HepG2 (cell line): ENCODE measurements around the gene ABCA3. TPM values are rescaled to one million over a fixed set of nuclear protein-coding genes. Genes with fewer than 3 reads are reported as not detected.

ENCODE experiments used
- ATAC-seq: fragments of 200-7000 bp; cut with Tn5 transposase; 3 replicates; pipeline ENCODE4 v1.9.1; 2020; ENCODE audit warnings: mild to moderate bottlenecking, moderate library complexity
- BruUV-seq: library from RNA; stranded (reverse); fragments of 400-500 nt; replicated peaks from 2 replicates; lab custom pipeline; 2021; lab: Mats Ljungman, UMichigan
- CTCF ChIA-PET: fragments of 300-600 bp; formaldehyde crosslinking; extraction: SDS; loops from one replicate; lab custom pipeline; 2021; ENCODE audit warnings: low total read pairs, inconsistent platforms, low intra/inter-chr PET ratio; lab: Yijun Ruan, JAX
- POLR2A ChIA-PET: fragments of 350-600 bp; sonication (Branson Sonifier 250); formaldehyde crosslinking; loops from one replicate; lab custom pipeline; 2020; ENCODE audit warnings: antibody characterized with exemption, inconsistent platforms; lab: Yijun Ruan, JAX
- DNase-seq: peaks from one replicate; pipeline ENCODE4 v3.0.0-alpha.2; 2015; ENCODE audit warnings: low spot score
- FAIRE-seq: peaks from 3 replicates; lab custom pipeline; 2011; peaks lifted over from hg19 to GRCh38; lab: Jason Lieb, UNC
- H2AFZ ChIP-seq: one replicate; pipeline ENCODE4 v1.6.1; 2011; ENCODE audit warnings: low read length, inconsistent platforms
- H3K27ac ChIP-seq: fragments of 300-600 bp; 3 replicates; pipeline ENCODE4 v1.8.0; 2011; ENCODE audit warnings: mixed run types, mild to moderate bottlenecking, mixed read lengths, low read length, inconsistent platforms; ENCODE audit not compliant: insufficient read depth; ENCODE audit errors: extremely low read length
- H3K27me3 ChIP-seq, 2 experiments: fragments of 200-600 bp in 1 of 2; 2 replicates in 1 of 2; 3 replicates in 1 of 2; pipeline versions ENCODE4 v1.6.0 to v1.8.0; 2011; ENCODE audit warnings: low read length in 2 of 2, mild to moderate bottlenecking in 2 of 2, moderate library complexity in 2 of 2, inconsistent platforms in 1 of 2; ENCODE audit not compliant: insufficient read depth in 2 of 2, control insufficient read depth in 1 of 2
- H3K36me3 ChIP-seq, 2 experiments: fragments of 200-600 bp in 1 of 2; replicated peaks in 1 of 2; 2 replicates in 1 of 2; 3 replicates in 1 of 2; pipeline versions ENCODE4 v1.5.1 to v1.8.0; 2011; ENCODE audit warnings: low read length in 2 of 2, inconsistent platforms in 1 of 2; ENCODE audit not compliant: insufficient read depth in 2 of 2, control insufficient read depth in 1 of 2
- H3K4me1 ChIP-seq: 2 replicates; pipeline ENCODE4 v1.5.1; 2012; ENCODE audit warnings: low read length, inconsistent platforms; ENCODE audit not compliant: insufficient read depth
- H3K4me2 ChIP-seq: 2 replicates; pipeline ENCODE4 v1.6.0; 2011; ENCODE audit warnings: low read depth, low read length, inconsistent platforms
- H3K4me3 ChIP-seq, 3 experiments: fragments of 200-600 bp in 1 of 3; sonication (generic), shearing (Covaris generic) in 1 of 3; replicated peaks in 1 of 3; 2 replicates each; pipeline ENCODE4 v1.5.1; 2011 to 2016; ENCODE audit warnings: low read length in 3 of 3, inconsistent platforms in 2 of 3, low read depth in 2 of 3, mild to moderate bottlenecking in 2 of 3, control low read depth in 1 of 3, mixed read lengths in 1 of 3; ENCODE audit not compliant: insufficient read depth in 1 of 3
- H3K79me2 ChIP-seq: one replicate; pipeline ENCODE4 v1.6.1; 2011; ENCODE audit warnings: low read length, inconsistent platforms; ENCODE audit not compliant: insufficient read depth
- H3K9ac ChIP-seq: 2 replicates; pipeline ENCODE4 v1.6.0; 2011; ENCODE audit warnings: mild to moderate bottlenecking, low read depth, low read length, inconsistent platforms; ENCODE audit not compliant: insufficient read depth
- H3K9me3 ChIP-seq: 2 replicates; pipeline ENCODE4 v1.5.1; 2012; ENCODE audit warnings: mild to moderate bottlenecking, low read length
- H4K20me1 ChIP-seq: 2 replicates; pipeline ENCODE4 v1.6.0; 2011; ENCODE audit warnings: inconsistent platforms, mild to moderate bottlenecking, low read length, moderate library complexity; ENCODE audit not compliant: insufficient read depth
- GATAD1 ChIP-seq: IDR thresholded peaks from 2 replicates; pipeline ENCODE4 v1.6.1; 2016; ENCODE audit warnings: missing genetic modification reagents, missing compliant biosample characterization
- HNF4A ChIP-seq: sonication (generic); formaldehyde crosslinking; IDR thresholded peaks from 2 replicates; pipeline ENCODE4 v1.4.0; 2020; ENCODE audit warnings: missing genetic modification reagents
- POGZ ChIP-seq: sonication (generic); formaldehyde crosslinking; IDR thresholded peaks from 2 replicates; pipeline ENCODE4 v1.4.0; 2020; ENCODE audit warnings: mild to moderate bottlenecking, missing genetic modification reagents
- SRSF9 ChIP-seq: fragments of 200-400 bp; formaldehyde crosslinking; IDR thresholded peaks from 2 replicates; pipeline ENCODE4 v1.6.1; 2018; ENCODE audit warnings: borderline replicate concordance, mild to moderate bottlenecking, low read depth, low read length; ENCODE audit not compliant: insufficient read depth, poor library complexity, severe bottlenecking
- ZBTB38 ChIP-seq: sonication (generic); formaldehyde crosslinking; IDR thresholded peaks from 2 replicates; pipeline ENCODE4 v1.5.1; 2020; ENCODE audit warnings: mild to moderate bottlenecking, missing genetic modification reagents
- ZNF136 ChIP-seq: sonication (generic); formaldehyde crosslinking; IDR thresholded peaks from 2 replicates; pipeline ENCODE4 v1.8.1; 2022; ENCODE audit warnings: low read depth, mild to moderate bottlenecking, moderate library complexity, missing genetic modification reagents
- ZNF138 ChIP-seq: sonication (generic); formaldehyde crosslinking; IDR thresholded peaks from 2 replicates; pipeline ENCODE4 v1.5.0; 2020; ENCODE audit warnings: mild to moderate bottlenecking, low read depth, missing genetic modification reagents
- ZNF790 ChIP-seq: sonication (generic); formaldehyde crosslinking; IDR thresholded peaks from 2 replicates; pipeline ENCODE4 v1.8.0; 2022; ENCODE audit warnings: missing genetic modification reagents, mild to moderate bottlenecking, borderline replicate concordance
- WGBS: methylation state at CpG from one replicate; pipeline ENCODE4 v1.1.6; 2017; ENCODE audit warnings: low lambda C conversion rate; 5-methylcytosine and 5-hydroxymethylcytosine counted together
- in situ Hi-C: cut with HindIII; loops from 2 replicates; pipeline ENCODE4 v1.10.0; 2017; ENCODE audit warnings: low pct_unique_long_range_greater_than_20kb; ENCODE audit not compliant: extremely low pct_ligation_motif_present
- intact Hi-C: fragments of 100-400 bp; cut with micrococcal nuclease; formaldehyde crosslinking; loops from one replicate; pipeline ENCODE4 v1.10.0; 2022; ENCODE audit not compliant: unreplicated experiment
- polyA plus RNA-seq, 8 experiments: library from polyadenylated mRNA; depleted of rRNA in 3 of 8; stranded (reverse) in 7 of 8; unstranded in 1 of 8; fragments of >200 nt; fragmentation: Illumina TruSeq in 4 of 8; extraction: Trizol in 4 of 8; gene quantifications; 2 replicates each; pipeline versions ENCODE4 v1.2.1 to v1.2.3, GENCODE V29; 2011 to 2016; ENCODE audit warnings: low read depth in 4 of 8, missing spikeins in 1 of 8, mixed read lengths in 1 of 8; ENCODE audit not compliant: insufficient read depth in 1 of 8
- total RNA-seq, 5 experiments: library from RNA; depleted of rRNA; stranded (reverse); fragments of >200 nt; fragmentation: Illumina TruSeq; extraction: Trizol; gene quantifications; 2 replicates each; pipeline ENCODE4 v1.2.3, GENCODE V29; 2016; ENCODE audit warnings: low read depth in 1 of 5
- TF ChIP-seq, protein P1 (sequence below): sonication (generic); formaldehyde crosslinking; conservative IDR thresholded peaks from 2 replicates; pipeline ENCODE4 v1.4.0; 2020; ENCODE audit warnings: missing genetic modification reagents
- TF ChIP-seq, protein P2 (sequence below): sonication (generic); formaldehyde crosslinking; conservative IDR thresholded peaks from 2 replicates; pipeline ENCODE4 v1.8.0; 2022; ENCODE audit warnings: mild to moderate bottlenecking, moderate library complexity, missing genetic modification reagents

ABCA3 gene
- total and polyA plus RNA-seq, 2 of the 13 experiments (the other 11 are each of a cell fraction or from before 2014, with no cell fraction given), result 0.60 to 1.5 TPM

DNA sequence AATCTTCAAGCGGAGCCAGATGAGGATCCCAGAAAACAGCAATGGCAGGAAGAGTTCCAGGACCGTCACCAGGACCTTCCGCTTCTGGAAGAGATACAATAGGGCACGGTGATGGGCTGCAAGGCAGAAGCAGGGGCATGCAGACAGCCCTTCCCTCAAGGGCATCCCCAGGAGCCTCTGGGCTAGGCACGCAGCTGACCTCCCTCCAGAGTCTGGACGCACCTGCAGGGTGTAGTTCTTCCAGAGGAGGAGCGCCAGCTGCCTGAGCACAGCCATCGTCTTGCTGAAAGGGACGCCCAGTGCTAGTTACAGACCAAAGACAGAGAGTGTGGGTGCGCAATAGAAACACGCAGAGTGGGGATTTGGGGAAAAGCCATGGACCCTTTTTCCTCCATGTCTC lies 14.3 kb downstream of the ABCA3 start:
- in situ Hi-C loops, result no loop called here
- WGBS, result 80% methylated on average over 7 of the region's 11 CpGs
- no peak for TF ChIP-seq ZBTB38 (CRISPR knock-in tag)
- TF ChIP-seq ZNF138 (CRISPR knock-in tag), result no peak
- TF ChIP-seq SRSF9, result no peak
- TF ChIP-seq ZNF136 (CRISPR knock-in tag), result no peak
- no peak for TF ChIP-seq HNF4A
- TF ChIP-seq, protein P1, sequence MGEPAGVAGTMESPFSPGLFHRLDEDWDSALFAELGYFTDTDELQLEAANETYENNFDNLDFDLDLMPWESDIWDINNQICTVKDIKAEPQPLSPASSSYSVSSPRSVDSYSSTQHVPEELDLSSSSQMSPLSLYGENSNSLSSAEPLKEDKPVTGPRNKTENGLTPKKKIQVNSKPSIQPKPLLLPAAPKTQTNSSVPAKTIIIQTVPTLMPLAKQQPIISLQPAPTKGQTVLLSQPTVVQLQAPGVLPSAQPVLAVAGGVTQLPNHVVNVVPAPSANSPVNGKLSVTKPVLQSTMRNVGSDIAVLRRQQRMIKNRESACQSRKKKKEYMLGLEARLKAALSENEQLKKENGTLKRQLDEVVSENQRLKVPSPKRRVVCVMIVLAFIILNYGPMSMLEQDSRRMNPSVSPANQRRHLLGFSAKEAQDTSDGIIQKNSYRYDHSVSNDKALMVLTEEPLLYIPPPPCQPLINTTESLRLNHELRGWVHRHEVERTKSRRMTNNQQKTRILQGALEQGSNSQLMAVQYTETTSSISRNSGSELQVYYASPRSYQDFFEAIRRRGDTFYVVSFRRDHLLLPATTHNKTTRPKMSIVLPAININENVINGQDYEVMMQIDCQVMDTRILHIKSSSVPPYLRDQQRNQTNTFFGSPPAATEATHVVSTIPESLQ (CRISPR knock-in tag), result no peak
- TF ChIP-seq, protein P2, sequence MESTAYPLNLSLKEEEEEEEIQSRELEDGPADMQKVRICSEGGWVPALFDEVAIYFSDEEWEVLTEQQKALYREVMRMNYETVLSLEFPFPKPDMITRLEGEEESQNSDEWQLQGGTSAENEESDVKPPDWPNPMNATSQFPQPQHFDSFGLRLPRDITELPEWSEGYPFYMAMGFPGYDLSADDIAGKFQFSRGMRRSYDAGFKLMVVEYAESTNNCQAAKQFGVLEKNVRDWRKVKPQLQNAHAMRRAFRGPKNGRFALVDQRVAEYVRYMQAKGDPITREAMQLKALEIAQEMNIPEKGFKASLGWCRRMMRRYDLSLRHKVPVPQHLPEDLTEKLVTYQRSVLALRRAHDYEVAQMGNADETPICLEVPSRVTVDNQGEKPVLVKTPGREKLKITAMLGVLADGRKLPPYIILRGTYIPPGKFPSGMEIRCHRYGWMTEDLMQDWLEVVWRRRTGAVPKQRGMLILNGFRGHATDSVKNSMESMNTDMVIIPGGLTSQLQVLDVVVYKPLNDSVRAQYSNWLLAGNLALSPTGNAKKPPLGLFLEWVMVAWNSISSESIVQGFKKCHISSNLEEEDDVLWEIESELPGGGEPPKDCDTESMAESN, result no peak
- TF ChIP-seq ZNF790 (CRISPR knock-in tag), result no peak
- TF ChIP-seq POGZ (CRISPR knock-in tag), result no peak
- no peak for TF ChIP-seq GATAD1 (CRISPR knock-in tag)
- Histone ChIP-seq H4K20me1 (0 out of 2 replicates have a peak, but pooled peaks cover 2% of the 10 kb centered on the region), H3K9ac (no peak overlapping the region), H2AFZ (no peak overlapping the region), H3K79me2 (no peaks in the 10 kb centered on the region), H3K9me3 (no peaks in the 10 kb centered on the region), H3K4me1 (no peaks in the 10 kb centered on the region), H3K27ac (no peak overlapping the region), H3K4me3 (no peak overlapping the region), H3K4me2 (no peak overlapping the region), H3K27me3 (peaks cover 11 to 71% of the 10 kb centered on the region in 2 experiments), H3K36me3 (no peaks in the 10 kb centered on the region)
- intact Hi-C loops, result no loop called here
- ATAC-seq (no peak; the same call in 2 of the 3 replicates), FAIRE-seq (no peak), DNase-seq (no peak)
- CTCF ChIA-PET, result no interaction called here
- BruUV-seq, result no TSS peak
- POLR2A ChIA-PET, result no interaction called here
